SK-N-SH (cell line): ENCODE results near the gene ARFGEF2. TPM values are rescaled to one million over a fixed set of nuclear protein-coding genes. Genes with fewer than 3 reads are reported as not detected.

Experiments used
- CTCF ChIA-PET: fragments of 300-600, 350-600 bp; formaldehyde crosslinking; extraction: SDS; loops from one replicate; lab custom pipeline; 2021; lab: Yijun Ruan, JAX
- POLR2A ChIA-PET: fragments of 350-600 bp; sonication (Branson Sonifier 250); formaldehyde crosslinking; extraction: SDS; loops from one replicate; lab custom pipeline; 2020; ENCODE audit warnings: antibody characterized with exemption, inconsistent platforms; lab: Yijun Ruan, JAX
- DNase-seq: peaks from one replicate; pipeline ENCODE4 v3.0.0; 2012
- H2AFZ ChIP-seq: fragments of 200-600 bp; sonication (generic); 2 replicates; pipeline ENCODE4 v1.8.1; 2016; ENCODE audit warnings: antibody characterized with exemption, mild to moderate bottlenecking, low read depth
- H3F3A ChIP-seq: fragments of 200-600 bp; sonication (generic); replicated peaks from 2 replicates; pipeline ENCODE3; 2016; ENCODE audit warnings: antibody characterized with exemption, mild to moderate bottlenecking; ENCODE audit not compliant: insufficient read depth
- H3K27ac ChIP-seq, 2 experiments: fragments of 200-500 bp in 1 of 2; fragments of 200-600 bp in 1 of 2; sonication (Bioruptor generic) in 1 of 2; sonication (generic), shearing (Covaris generic) in 1 of 2; 2 replicates each; pipeline versions ENCODE4 v1.5.1 to v1.6.1; 2014 to 2016; ENCODE audit warnings: low read depth in 2 of 2, inconsistent platforms in 1 of 2, low read length in 1 of 2, mild to moderate bottlenecking in 1 of 2, mixed read lengths in 1 of 2
- H3K27me3 ChIP-seq: fragments of 200-600 bp; sonication (generic), shearing (Covaris generic); 2 replicates; pipeline ENCODE4 v1.6.1; 2016; ENCODE audit warnings: mixed run types; ENCODE audit not compliant: insufficient read depth
- H3K36me3 ChIP-seq, 2 experiments: fragments of 200-500 bp in 1 of 2; fragments of 200-600 bp in 1 of 2; sonication (Bioruptor generic) in 1 of 2; sonication (generic) in 1 of 2; replicated peaks in 1 of 2; 2 replicates each; pipeline versions ENCODE3 to v1.5.1; 2014 to 2016; ENCODE audit warnings: low read length in 1 of 2, mild to moderate bottlenecking in 1 of 2; ENCODE audit not compliant: insufficient read depth in 2 of 2, control insufficient read depth in 1 of 2
- H3K4me1 ChIP-seq, 2 experiments: fragments of 200-500 bp in 1 of 2; fragments of 200-600 bp in 1 of 2; sonication (Bioruptor generic) in 1 of 2; sonication (generic), shearing (Covaris generic) in 1 of 2; 2 replicates each; pipeline versions ENCODE4 v1.5.1 to v1.6.1; 2014 to 2016; ENCODE audit warnings: low read depth in 1 of 2, low read length in 1 of 2, mixed run types in 1 of 2; ENCODE audit not compliant: insufficient read depth in 2 of 2, control insufficient read depth in 1 of 2
- H3K4me2 ChIP-seq: fragments of 200-600 bp; sonication (generic), shearing (Covaris generic); 2 replicates; pipeline ENCODE4 v1.6.1; 2017; ENCODE audit warnings: mixed run types
- H3K4me3 ChIP-seq, 2 experiments: fragments of 200-500 bp in 1 of 2; fragments of 200-600 bp in 1 of 2; sonication (Bioruptor generic) in 1 of 2; sonication (generic), shearing (Covaris generic) in 1 of 2; 2 replicates each; pipeline versions ENCODE4 v1.5.1 to v1.8.1; 2014 to 2016; ENCODE audit warnings: low read depth in 2 of 2, inconsistent platforms in 1 of 2, low read length in 1 of 2, mild to moderate bottlenecking in 1 of 2, mixed read lengths in 1 of 2, moderate library complexity in 1 of 2
- H3K79me2 ChIP-seq: fragments of 200-600 bp; sonication (generic); 2 replicates; pipeline ENCODE4 v1.8.1; 2017; ENCODE audit warnings: mild to moderate bottlenecking; ENCODE audit not compliant: insufficient read depth
- H3K9ac ChIP-seq: fragments of 200-600 bp; sonication (generic); 2 replicates; pipeline ENCODE4 v1.6.1; 2017; ENCODE audit warnings: mixed run types
- H3K9me2 ChIP-seq: fragments of 200-600 bp; sonication (generic); 2 replicates; pipeline ENCODE4 v1.6.1; 2017; ENCODE audit warnings: mixed run types
- H3K9me3 ChIP-seq: fragments of 200-600 bp; sonication (generic); 2 replicates; pipeline ENCODE4 v1.6.1; 2017; ENCODE audit warnings: mixed run types, mild to moderate bottlenecking, moderate library complexity
- H4K20me1 ChIP-seq: fragments of 200-600 bp; sonication (generic); 2 replicates; pipeline ENCODE4 v1.6.1; 2017; ENCODE audit warnings: mild to moderate bottlenecking, mixed run types; ENCODE audit not compliant: insufficient read depth
- CTCF ChIP-seq: fragments of 200-600 bp; sonication (generic); IDR thresholded peaks from 2 replicates; pipeline ENCODE4 v1.6.1; 2017; ENCODE audit warnings: antibody characterized with exemption, mild to moderate bottlenecking, moderate library complexity
- EP300 ChIP-seq, 2 experiments: IDR thresholded peaks; 2 replicates each; pipeline versions ENCODE4 v1.4.0 to v1.6.1; 2012; ENCODE audit warnings: borderline replicate concordance in 1 of 2, low read depth in 1 of 2, low read length in 1 of 2
- EZH2phosphoT487 ChIP-seq: fragments of 200-600 bp; sonication (generic); IDR thresholded peaks from 2 replicates; pipeline ENCODE4 v1.6.1; 2017; ENCODE audit warnings: low read depth, mixed run types, mild to moderate bottlenecking, antibody characterized with exemption, moderate library complexity, borderline replicate concordance
- FOSL2 ChIP-seq: IDR thresholded peaks from 2 replicates; pipeline ENCODE4 v1.4.0; 2012; ENCODE audit warnings: low read depth, mild to moderate bottlenecking, moderate library complexity, borderline replicate concordance
- FOXJ3 ChIP-seq: sonication (generic); formaldehyde crosslinking; IDR thresholded peaks from 2 replicates; pipeline ENCODE4 v1.5.1; 2020; ENCODE audit warnings: mild to moderate bottlenecking, missing genetic modification reagents
- GABPA ChIP-seq: IDR thresholded peaks from 2 replicates; pipeline ENCODE4 v1.4.0; 2012; ENCODE audit warnings: low read depth, mild to moderate bottlenecking
- NFIC ChIP-seq: IDR thresholded peaks from 2 replicates; pipeline ENCODE4 v1.4.0; 2012; ENCODE audit warnings: borderline replicate concordance
- NRF1 ChIP-seq: IDR thresholded peaks from 2 replicates; pipeline ENCODE4 v1.6.1; 2012; ENCODE audit warnings: low read depth, mild to moderate bottlenecking, low read length
- PBX3 ChIP-seq: IDR thresholded peaks from 2 replicates; pipeline ENCODE4; 2012
- POLR2AphosphoS5 ChIP-seq: IDR thresholded peaks from 2 replicates; pipeline ENCODE4 v1.6.1; 2012; ENCODE audit warnings: low read depth, low read length
- SIN3A ChIP-seq: IDR thresholded peaks from 2 replicates; pipeline ENCODE4 v1.6.1; 2012; ENCODE audit warnings: low read depth, mild to moderate bottlenecking, low read length, moderate library complexity, borderline replicate concordance
- TCF12 ChIP-seq: IDR thresholded peaks from 2 replicates; pipeline ENCODE4 v1.4.0; 2012
- USF1 ChIP-seq: IDR thresholded peaks from 2 replicates; pipeline ENCODE4 v1.4.0; 2012; ENCODE audit warnings: low read depth, borderline replicate concordance
- USF2 ChIP-seq: fragments of 150-350 bp; IDR thresholded peaks from 2 replicates; pipeline ENCODE4 v1.6.1; 2017; ENCODE audit warnings: antibody characterized with exemption, low read length, low read depth, borderline replicate concordance
- ZBTB33 ChIP-seq: IDR thresholded peaks from 2 replicates; pipeline ENCODE4 v1.4.0; 2012; ENCODE audit warnings: low read depth, borderline replicate concordance
- WGBS: methylation state at CpG from one replicate; pipeline ENCODE4 v1.1.6; 2017; ENCODE audit warnings: low lambda C conversion rate; 5-methylcytosine and 5-hydroxymethylcytosine counted together
- polyA plus RNA-seq, 3 experiments: library from polyadenylated mRNA; depleted of rRNA; stranded (reverse); fragments of >200 nt; gene quantifications; 2 replicates each; pipeline ENCODE4 v1.2.3, GENCODE V29; 2012
- TF ChIP-seq, protein P1 (sequence below): IDR thresholded peaks from 2 replicates; pipeline ENCODE4 v1.6.1; 2012; ENCODE audit warnings: mild to moderate bottlenecking, low read depth, low read length, moderate library complexity

The ARFGEF2 gene
- polyA plus RNA-seq, 1 of the 3 experiments (the other 2 are of a cell fraction) = 6.1 TPM

DNA sequence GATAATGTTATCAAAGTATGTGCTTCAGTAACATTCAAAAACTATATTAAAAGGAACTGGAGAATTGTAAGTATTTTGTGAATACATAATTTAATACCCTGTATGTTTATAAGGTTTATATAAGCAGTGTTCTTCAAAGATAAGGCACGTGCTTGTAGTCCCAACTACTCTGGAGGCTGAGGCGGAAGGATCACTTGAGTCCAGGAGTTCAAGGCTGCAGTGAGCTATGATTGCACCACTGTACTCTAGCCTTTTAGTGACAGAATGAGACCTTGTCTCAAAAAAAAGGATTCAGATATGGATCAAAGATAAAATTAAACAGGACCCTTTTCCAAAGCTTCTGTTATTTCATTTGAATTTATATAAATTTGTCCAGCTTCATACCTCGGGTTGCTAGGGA, 141.8 kb downstream of the ARFGEF2 start:
- Histone ChIP-seq H3K4me2 (no peak overlapping the region), H3F3A (peaks cover 11% of the 10 kb centered on the region), H3K79me2 (peaks cover 66% of the 10 kb centered on the region), H3K9ac (no peak overlapping the region), H4K20me1 (no peaks in the 10 kb centered on the region; the same call in 1 of the 2 replicates), H3K9me2 (no peaks in the 10 kb centered on the region), H3K9me3 (no peaks in the 10 kb centered on the region), H3K4me1 (no peaks in the 10 kb centered on the region), H2AFZ (no peak overlapping the region), H3K36me3 (peaks cover 33 to 70% of the 10 kb centered on the region in 2 experiments), H3K27me3 (no peaks in the 10 kb centered on the region), H3K27ac (no peak overlapping the region), H3K4me3 (no peak overlapping the region)
- WGBS = 94% methylated on average over 3 of the region's 3 CpGs
- no peak for DNase-seq
- ChIA-PET POLR2A (no interaction called here), CTCF (interaction anchor here (1.3 kb wide), 1 partner anchor 17 kb away, joined by 7 read pairs; the partner anchor contains the start of gene CSE1L)
- no peak for TF ChIP-seq FOSL2
- TF ChIP-seq, protein P1, sequence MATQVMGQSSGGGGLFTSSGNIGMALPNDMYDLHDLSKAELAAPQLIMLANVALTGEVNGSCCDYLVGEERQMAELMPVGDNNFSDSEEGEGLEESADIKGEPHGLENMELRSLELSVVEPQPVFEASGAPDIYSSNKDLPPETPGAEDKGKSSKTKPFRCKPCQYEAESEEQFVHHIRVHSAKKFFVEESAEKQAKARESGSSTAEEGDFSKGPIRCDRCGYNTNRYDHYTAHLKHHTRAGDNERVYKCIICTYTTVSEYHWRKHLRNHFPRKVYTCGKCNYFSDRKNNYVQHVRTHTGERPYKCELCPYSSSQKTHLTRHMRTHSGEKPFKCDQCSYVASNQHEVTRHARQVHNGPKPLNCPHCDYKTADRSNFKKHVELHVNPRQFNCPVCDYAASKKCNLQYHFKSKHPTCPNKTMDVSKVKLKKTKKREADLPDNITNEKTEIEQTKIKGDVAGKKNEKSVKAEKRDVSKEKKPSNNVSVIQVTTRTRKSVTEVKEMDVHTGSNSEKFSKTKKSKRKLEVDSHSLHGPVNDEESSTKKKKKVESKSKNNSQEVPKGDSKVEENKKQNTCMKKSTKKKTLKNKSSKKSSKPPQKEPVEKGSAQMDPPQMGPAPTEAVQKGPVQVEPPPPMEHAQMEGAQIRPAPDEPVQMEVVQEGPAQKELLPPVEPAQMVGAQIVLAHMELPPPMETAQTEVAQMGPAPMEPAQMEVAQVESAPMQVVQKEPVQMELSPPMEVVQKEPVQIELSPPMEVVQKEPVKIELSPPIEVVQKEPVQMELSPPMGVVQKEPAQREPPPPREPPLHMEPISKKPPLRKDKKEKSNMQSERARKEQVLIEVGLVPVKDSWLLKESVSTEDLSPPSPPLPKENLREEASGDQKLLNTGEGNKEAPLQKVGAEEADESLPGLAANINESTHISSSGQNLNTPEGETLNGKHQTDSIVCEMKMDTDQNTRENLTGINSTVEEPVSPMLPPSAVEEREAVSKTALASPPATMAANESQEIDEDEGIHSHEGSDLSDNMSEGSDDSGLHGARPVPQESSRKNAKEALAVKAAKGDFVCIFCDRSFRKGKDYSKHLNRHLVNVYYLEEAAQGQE = no peak
- no peak for TF ChIP-seq GABPA
- TF ChIP-seq FOXJ3 (CRISPR knock-in tag) = no peak
- TF ChIP-seq TCF12 = no peak

DNA sequence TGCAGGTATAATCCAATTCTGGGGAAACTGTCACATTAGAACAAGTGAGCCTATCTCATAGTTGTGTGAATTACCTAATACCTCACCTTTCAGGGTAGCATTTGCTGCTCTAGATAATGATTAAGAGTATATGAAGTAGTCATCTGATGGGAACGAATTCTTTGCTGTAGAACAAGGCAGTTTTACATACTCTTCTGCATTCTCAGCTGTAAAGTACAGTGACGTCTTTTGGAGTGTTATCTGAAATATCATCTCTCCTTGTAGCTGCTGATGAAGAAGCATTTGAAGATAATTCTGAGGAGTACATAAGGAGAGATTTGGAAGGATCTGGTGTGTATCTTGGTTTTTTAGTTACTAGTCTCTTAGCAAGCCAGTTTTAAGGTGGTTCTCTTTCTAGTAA, 153.0 kb downstream of the ARFGEF2 start:
- DNase-seq = no peak
- POLR2A ChIA-PET = no interaction called here
- H3K9me2 ChIP-seq = no peaks in the 10 kb centered on the region
- CTCF ChIA-PET = interaction anchor here (1.3 kb wide), 1 partner anchor 142 kb away, joined by 4 read pairs; no protein-coding TSS in a partner anchor
- H2AFZ ChIP-seq = no peak overlapping the region
- no peak overlapping the region for H3K4me3 ChIP-seq
- WGBS = 82% methylated on average over 2 of the region's 2 CpGs
- H3K9ac ChIP-seq = no peak overlapping the region
- H3K36me3 ChIP-seq = peaks cover 51 to 76% of the 10 kb centered on the region in 2 experiments
- H3F3A ChIP-seq = peaks cover 10% of the 10 kb centered on the region
- peaks cover 24% of the 10 kb centered on the region for H3K79me2 ChIP-seq
- no peak overlapping the region for H3K4me2 ChIP-seq
- no peaks in the 10 kb centered on the region for H3K27me3 ChIP-seq
- no peak overlapping the region for H3K27ac ChIP-seq
- no peaks in the 10 kb centered on the region for H3K9me3 ChIP-seq
- no peaks in the 10 kb centered on the region for H4K20me1 ChIP-seq
- H3K4me1 ChIP-seq = no peaks in the 10 kb centered on the region
- TF ChIP-seq FOSL2 (no peak), ZBTB33 (no peak), SIN3A (no peak), EZH2phosphoT487 (no peak), NRF1 (no peak), PBX3 (no peak), POLR2AphosphoS5 (no peak), FOXJ3 (CRISPR knock-in tag) (no peak), EP300 (IDR thresholded peaks at IDR 0.05; ENCODE audit: borderline replicate concordance in 1 of 2, low read depth in 1 of 2, low read length in 1 of 2) (no peak), USF1 (no peak), CTCF (no peak), TCF12 (no peak), USF2 (no peak), NFIC (no peak)
